ENCODE results near the gene KRT32. TPM values are rescaled to one million over a fixed set of nuclear protein-coding genes. Genes with fewer than 3 reads are reported as not detected.

Gene KRT32
- total RNA-seq, 2 experiments from 2014 or later, result not detected

DNA sequence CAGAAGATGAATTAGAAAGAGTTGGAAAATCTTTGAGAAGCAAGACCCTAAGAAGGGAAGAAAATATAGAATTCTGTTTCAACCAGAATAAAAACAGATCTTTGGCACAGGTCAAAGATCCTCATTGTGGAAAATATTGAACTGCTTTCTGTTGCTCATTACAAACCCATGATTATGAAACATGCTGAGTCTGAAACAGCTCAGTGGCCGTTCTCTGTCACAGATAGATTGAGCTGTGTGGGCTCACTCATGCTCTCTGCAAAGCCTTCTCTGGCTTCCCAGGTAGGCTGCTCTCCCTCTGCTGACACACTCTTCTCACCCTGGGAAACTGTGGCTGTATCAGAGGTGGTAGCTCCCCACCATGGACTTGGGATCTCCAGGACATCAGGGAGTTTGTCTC is 23.0 kb downstream of the KRT32 start:
- Mint-ChIP-seq H3K4me1 (ENCODE audit: low read depth) (no peaks in the 10 kb centered on the region), H3K27ac (no peak overlapping the region), H3K4me3 (no peak overlapping the region), H3K36me3 (ENCODE audit: low read depth) (no peaks in the 10 kb centered on the region), H3K27me3 (peaks cover 9% of the 10 kb centered on the region), H3K9me3 (no peaks in the 10 kb centered on the region)
- intact Hi-C loops (cut with DNase I, micrococcal nuclease), result no loop called here
- no peak overlapping the region for H3K27ac ChIP-seq (ENCODE audit: low read depth in 1 of 2, low read length in 2 of 2)
- ATAC-seq (ENCODE audit: poor library complexity) (no peak), DNase-seq (no peak)
- ChIA-PET POLR2A (no interaction called here), CTCF (interaction anchor here (1.5 kb wide), 1 partner anchor 24 kb away, joined by 3 read pairs; no protein-coding TSS in a partner anchor)
- H3K9me3 ChIP-seq (ENCODE audit: control insufficient read depth in 1 of 2, insufficient read depth in 1 of 2, low read length in 2 of 2), result peaks cover 0 to 5% of the 10 kb centered on the region in 2 experiments
- H3K27me3 ChIP-seq (ENCODE audit: control insufficient read depth in 1 of 2, insufficient read depth in 2 of 2, low read length in 2 of 2), result peaks cover 0 to 2% of the 10 kb centered on the region in 2 experiments
- H3K4me3 ChIP-seq (ENCODE audit: low read length), result no peak overlapping the region
- TF ChIP-seq, protein P1, sequence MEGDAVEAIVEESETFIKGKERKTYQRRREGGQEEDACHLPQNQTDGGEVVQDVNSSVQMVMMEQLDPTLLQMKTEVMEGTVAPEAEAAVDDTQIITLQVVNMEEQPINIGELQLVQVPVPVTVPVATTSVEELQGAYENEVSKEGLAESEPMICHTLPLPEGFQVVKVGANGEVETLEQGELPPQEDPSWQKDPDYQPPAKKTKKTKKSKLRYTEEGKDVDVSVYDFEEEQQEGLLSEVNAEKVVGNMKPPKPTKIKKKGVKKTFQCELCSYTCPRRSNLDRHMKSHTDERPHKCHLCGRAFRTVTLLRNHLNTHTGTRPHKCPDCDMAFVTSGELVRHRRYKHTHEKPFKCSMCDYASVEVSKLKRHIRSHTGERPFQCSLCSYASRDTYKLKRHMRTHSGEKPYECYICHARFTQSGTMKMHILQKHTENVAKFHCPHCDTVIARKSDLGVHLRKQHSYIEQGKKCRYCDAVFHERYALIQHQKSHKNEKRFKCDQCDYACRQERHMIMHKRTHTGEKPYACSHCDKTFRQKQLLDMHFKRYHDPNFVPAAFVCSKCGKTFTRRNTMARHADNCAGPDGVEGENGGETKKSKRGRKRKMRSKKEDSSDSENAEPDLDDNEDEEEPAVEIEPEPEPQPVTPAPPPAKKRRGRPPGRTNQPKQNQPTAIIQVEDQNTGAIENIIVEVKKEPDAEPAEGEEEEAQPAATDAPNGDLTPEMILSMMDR (IDR thresholded peaks at IDR 0.05), result no peak
- no peaks in the 10 kb centered on the region for H3K36me3 ChIP-seq (ENCODE audit: insufficient read depth, low read length)
- no peaks in the 10 kb centered on the region for H3K4me1 ChIP-seq (ENCODE audit: insufficient read depth, low read length)

GRCh38 chr17:41442739-41443138 is 24.4 kb downstream of the KRT32 start:
- Histone ChIP-seq H3K27me3 (ENCODE audit: control insufficient read depth in 1 of 2, insufficient read depth in 2 of 2, low read length in 2 of 2) (peaks cover 0 to 2% of the 10 kb centered on the region in 2 experiments), H3K27ac (ENCODE audit: low read depth in 1 of 2, low read length in 2 of 2) (no peak overlapping the region), H3K4me1 (ENCODE audit: insufficient read depth, low read length) (no peaks in the 10 kb centered on the region), H3K36me3 (ENCODE audit: insufficient read depth, low read length) (no peaks in the 10 kb centered on the region), H3K4me3 (ENCODE audit: low read length) (no peak overlapping the region), H3K9me3 (ENCODE audit: control insufficient read depth in 1 of 2, insufficient read depth in 1 of 2, low read length in 2 of 2) (peaks cover 0 to 5% of the 10 kb centered on the region in 2 experiments)
- Mint-ChIP-seq H3K4me1 (ENCODE audit: low read depth) (no peaks in the 10 kb centered on the region), H3K36me3 (ENCODE audit: low read depth) (no peaks in the 10 kb centered on the region), H3K9me3 (no peaks in the 10 kb centered on the region), H3K27ac (no peak overlapping the region), H3K27me3 (peaks cover 9% of the 10 kb centered on the region), H3K4me3 (no peak overlapping the region)
- TF ChIP-seq, protein P1 (IDR thresholded peaks at IDR 0.05), result no peak
- ATAC-seq (ENCODE audit: poor library complexity) (no peak), DNase-seq (no peak)
- intact Hi-C loops (cut with DNase I, micrococcal nuclease), result no loop called here
- CTCF ChIA-PET, result interaction anchor here (1.5 kb wide), 1 partner anchor 23 kb away, joined by 3 read pairs; no protein-coding TSS in a partner anchor
- POLR2A ChIA-PET, result no interaction called here

DNA sequence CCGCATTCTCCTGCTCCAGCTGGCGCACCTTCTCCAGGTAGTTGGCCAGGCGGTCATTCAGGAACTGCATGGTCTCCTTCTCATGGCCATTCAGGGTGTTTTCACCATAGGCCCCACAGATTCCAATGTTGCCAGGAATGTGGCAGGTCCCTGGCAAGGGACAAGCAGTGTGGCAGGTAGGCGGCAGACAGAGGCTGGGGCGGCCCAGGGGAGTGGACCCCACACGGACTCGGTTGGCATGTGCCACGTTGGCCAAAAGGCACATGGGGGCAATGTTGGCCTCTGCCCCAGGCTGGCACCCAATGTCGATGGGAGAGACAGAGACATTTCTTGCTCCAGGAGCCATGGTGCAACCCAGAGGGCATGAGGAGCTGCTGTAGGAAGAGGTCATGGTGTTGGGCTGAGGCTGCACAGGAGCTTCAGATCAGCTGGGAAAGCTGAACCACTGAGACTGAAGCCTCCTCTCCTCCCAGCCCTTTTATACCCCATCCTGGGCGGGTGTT is 26.6 kb downstream of the KRT32 start, which contains the start of gene KRT38:
KRT38 (minus strand) TSS at position 453 of the 503 bp plus-strand sequence; CDS start at position 391, 62 bp downstream.
- H3K4me3 ChIP-seq (ENCODE audit: low read length), result no peak within 1 kb of the TSS
- ChIA-PET CTCF (no interaction called here), POLR2A (no interaction called here)
- intact Hi-C loops (cut with DNase I, micrococcal nuclease), result no loop called here
- Mint-ChIP-seq H3K36me3 (ENCODE audit: low read depth) (no peaks in the 10 kb centered on the region), H3K4me1 (ENCODE audit: low read depth) (no peaks in the 10 kb centered on the region), H3K27ac (no peak within 1 kb of the TSS), H3K27me3 (peaks cover 4% of the 10 kb centered on the region), H3K4me3 (no peak within 1 kb of the TSS), H3K9me3 (no peaks in the 10 kb centered on the region)
- no peak within 1 kb of the TSS for H3K27ac ChIP-seq (ENCODE audit: low read depth in 1 of 2, low read length in 2 of 2)
- no peaks in the 10 kb centered on the region for H3K36me3 ChIP-seq (ENCODE audit: insufficient read depth, low read length)
- DNase-seq (no peak), ATAC-seq (ENCODE audit: poor library complexity) (no peak)
- H3K4me1 ChIP-seq (ENCODE audit: insufficient read depth, low read length), result no peaks in the 10 kb centered on the region
- peaks cover 0 to 5% of the 10 kb centered on the region in 2 experiments for H3K9me3 ChIP-seq (ENCODE audit: control insufficient read depth in 1 of 2, insufficient read depth in 1 of 2, low read length in 2 of 2)
- TF ChIP-seq, protein P1 (IDR thresholded peaks at IDR 0.05), result no peak
- H3K27me3 ChIP-seq (ENCODE audit: control insufficient read depth in 1 of 2, insufficient read depth in 2 of 2, low read length in 2 of 2), result peaks cover 0 to 2% of the 10 kb centered on the region in 2 experiments
